SK-N-SH treated with all-trans-retinoic acid at 6 μM for 48 hours (cell line): ENCODE results near the gene CCDC146.

Source experiments
- ARNTL ChIP-seq: fragments of 450-650 bp; formaldehyde crosslinking; IDR thresholded peaks from 2 replicates; pipeline ENCODE4 v1.5.0; 2020; ENCODE audit warnings: low read depth, mild to moderate bottlenecking, moderate library complexity, borderline replicate concordance
- BACH2 ChIP-seq: fragments of 250-450 bp; sonication (Bioruptor Pico); IDR thresholded peaks from 2 replicates; pipeline ENCODE4 v1.9.0; 2021; ENCODE audit warnings: mild to moderate bottlenecking, borderline replicate concordance
- GLIS3 ChIP-seq: fragments of 250-450 bp; sonication (Bioruptor Pico); IDR thresholded peaks from 2 replicates; pipeline ENCODE4 v1.5.0; 2020; ENCODE audit warnings: mild to moderate bottlenecking, moderate library complexity
- OSR1 ChIP-seq: fragments of 250-450 bp; sonication (Bioruptor Pico); IDR thresholded peaks from 2 replicates; pipeline ENCODE4 v1.8.0; 2022; ENCODE audit warnings: moderate library complexity, mild to moderate bottlenecking, inconsistent platforms
- SNAI2 ChIP-seq: fragments of 250-450 bp; sonication (Bioruptor Pico); IDR thresholded peaks from 2 replicates; pipeline ENCODE4 v1.5.0; 2020; ENCODE audit warnings: mild to moderate bottlenecking, moderate library complexity
- TCF4 ChIP-seq: fragments of 250-450 bp; sonication (Bioruptor Pico); IDR thresholded peaks from 2 replicates; pipeline ENCODE4 v1.8.0; 2021; ENCODE audit warnings: mild to moderate bottlenecking, moderate library complexity, borderline replicate concordance
- TOX ChIP-seq: fragments of 250-450 bp; sonication (Bioruptor Pico); IDR thresholded peaks from 2 replicates; pipeline ENCODE4 v1.8.0; 2021; ENCODE audit warnings: mild to moderate bottlenecking, moderate library complexity, borderline replicate concordance
- TSHZ2 ChIP-seq: fragments of 250-450 bp; sonication (Bioruptor Pico); IDR thresholded peaks from 2 replicates; pipeline ENCODE4 v1.5.0; 2020; ENCODE audit warnings: mild to moderate bottlenecking, moderate library complexity
- ZFP30 ChIP-seq: fragments of 450-650 bp; formaldehyde crosslinking; IDR thresholded peaks from 2 replicates; pipeline ENCODE4 v1.5.0; 2022; ENCODE audit warnings: mild to moderate bottlenecking, moderate library complexity
- ZNF70 ChIP-seq: fragments of 450-650 bp; formaldehyde crosslinking; IDR thresholded peaks from 2 replicates; pipeline ENCODE4 v1.5.0; 2020; ENCODE audit warnings: mild to moderate bottlenecking, moderate library complexity
- TF ChIP-seq, protein P1 (sequence below): fragments of 250-450 bp; sonication (Bioruptor Pico); IDR thresholded peaks from 2 replicates; pipeline ENCODE4 v1.8.0; 2020; ENCODE audit warnings: mild to moderate bottlenecking, moderate library complexity, borderline replicate concordance
- TF ChIP-seq, protein P2 (sequence below): fragments of 250-450 bp; sonication (Bioruptor Pico); IDR thresholded peaks from 2 replicates; pipeline ENCODE4 v1.8.0; 2021; ENCODE audit warnings: low read depth, mild to moderate bottlenecking, moderate library complexity, borderline replicate concordance
- TF ChIP-seq, protein P3 (sequence below): fragments of 250-450 bp; sonication (Bioruptor Pico); IDR thresholded peaks from 2 replicates; pipeline ENCODE4 v1.5.1; 2021; ENCODE audit warnings: mild to moderate bottlenecking, moderate library complexity

DNA sequence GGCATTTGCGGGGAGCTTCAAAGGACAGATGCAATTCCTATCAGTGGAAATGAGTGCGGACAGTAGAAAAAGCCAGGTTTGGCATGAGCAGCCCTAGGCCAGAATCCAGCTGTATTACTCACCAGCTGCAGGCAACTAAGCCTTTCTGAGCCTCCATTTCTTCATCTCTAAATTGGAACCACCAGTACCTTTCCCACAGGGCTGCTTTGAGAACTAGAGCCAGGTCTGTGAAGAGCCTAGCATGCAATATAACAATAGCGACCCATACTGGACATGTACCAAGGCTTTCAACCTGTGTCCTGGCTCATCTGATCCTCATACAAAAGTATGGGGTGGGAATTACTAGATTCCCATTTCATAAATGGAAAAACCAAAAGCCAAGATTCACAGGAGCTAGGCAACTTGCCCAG lies 192.8 kb downstream of the CCDC146 start:
- TF ChIP-seq, protein P1, sequence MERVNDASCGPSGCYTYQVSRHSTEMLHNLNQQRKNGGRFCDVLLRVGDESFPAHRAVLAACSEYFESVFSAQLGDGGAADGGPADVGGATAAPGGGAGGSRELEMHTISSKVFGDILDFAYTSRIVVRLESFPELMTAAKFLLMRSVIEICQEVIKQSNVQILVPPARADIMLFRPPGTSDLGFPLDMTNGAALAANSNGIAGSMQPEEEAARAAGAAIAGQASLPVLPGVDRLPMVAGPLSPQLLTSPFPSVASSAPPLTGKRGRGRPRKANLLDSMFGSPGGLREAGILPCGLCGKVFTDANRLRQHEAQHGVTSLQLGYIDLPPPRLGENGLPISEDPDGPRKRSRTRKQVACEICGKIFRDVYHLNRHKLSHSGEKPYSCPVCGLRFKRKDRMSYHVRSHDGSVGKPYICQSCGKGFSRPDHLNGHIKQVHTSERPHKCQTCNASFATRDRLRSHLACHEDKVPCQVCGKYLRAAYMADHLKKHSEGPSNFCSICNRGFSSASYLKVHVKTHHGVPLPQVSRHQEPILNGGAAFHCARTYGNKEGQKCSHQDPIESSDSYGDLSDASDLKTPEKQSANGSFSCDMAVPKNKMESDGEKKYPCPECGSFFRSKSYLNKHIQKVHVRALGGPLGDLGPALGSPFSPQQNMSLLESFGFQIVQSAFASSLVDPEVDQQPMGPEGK = no peak
- TF ChIP-seq ARNTL (no peak), TSHZ2 (CRISPR knock-in tag) (no peak), GLIS3 (no peak), OSR1 (CRISPR knock-in tag) (no peak), BACH2 (CRISPR knock-in tag) (no peak), TOX (CRISPR knock-in tag) (no peak), TCF4 (CRISPR knock-in tag) (no peak), SNAI2 (CRISPR knock-in tag) (no peak), ZNF70 (CRISPR knock-in tag) (no peak), ZFP30 (CRISPR knock-in tag) (no peak)
- TF ChIP-seq, protein P2, sequence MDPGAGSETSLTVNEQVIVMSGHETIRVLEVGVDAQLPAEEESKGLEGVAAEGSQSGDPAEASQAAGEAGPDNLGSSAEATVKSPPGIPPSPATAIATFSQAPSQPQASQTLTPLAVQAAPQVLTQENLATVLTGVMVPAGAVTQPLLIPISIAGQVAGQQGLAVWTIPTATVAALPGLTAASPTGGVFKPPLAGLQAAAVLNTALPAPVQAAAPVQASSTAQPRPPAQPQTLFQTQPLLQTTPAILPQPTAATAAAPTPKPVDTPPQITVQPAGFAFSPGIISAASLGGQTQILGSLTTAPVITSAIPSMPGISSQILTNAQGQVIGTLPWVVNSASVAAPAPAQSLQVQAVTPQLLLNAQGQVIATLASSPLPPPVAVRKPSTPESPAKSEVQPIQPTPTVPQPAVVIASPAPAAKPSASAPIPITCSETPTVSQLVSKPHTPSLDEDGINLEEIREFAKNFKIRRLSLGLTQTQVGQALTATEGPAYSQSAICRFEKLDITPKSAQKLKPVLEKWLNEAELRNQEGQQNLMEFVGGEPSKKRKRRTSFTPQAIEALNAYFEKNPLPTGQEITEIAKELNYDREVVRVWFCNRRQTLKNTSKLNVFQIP (CRISPR knock-in tag) = no peak
- TF ChIP-seq, protein P3, sequence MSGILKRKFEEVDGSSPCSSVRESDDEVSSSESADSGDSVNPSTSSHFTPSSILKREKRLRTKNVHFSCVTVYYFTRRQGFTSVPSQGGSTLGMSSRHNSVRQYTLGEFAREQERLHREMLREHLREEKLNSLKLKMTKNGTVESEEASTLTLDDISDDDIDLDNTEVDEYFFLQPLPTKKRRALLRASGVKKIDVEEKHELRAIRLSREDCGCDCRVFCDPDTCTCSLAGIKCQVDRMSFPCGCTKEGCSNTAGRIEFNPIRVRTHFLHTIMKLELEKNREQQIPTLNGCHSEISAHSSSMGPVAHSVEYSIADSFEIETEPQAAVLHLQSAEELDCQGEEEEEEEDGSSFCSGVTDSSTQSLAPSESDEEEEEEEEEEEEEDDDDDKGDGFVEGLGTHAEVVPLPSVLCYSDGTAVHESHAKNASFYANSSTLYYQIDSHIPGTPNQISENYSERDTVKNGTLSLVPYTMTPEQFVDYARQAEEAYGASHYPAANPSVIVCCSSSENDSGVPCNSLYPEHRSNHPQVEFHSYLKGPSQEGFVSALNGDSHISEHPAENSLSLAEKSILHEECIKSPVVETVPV (CRISPR knock-in tag) = no peak
